NT2/D1 (cell line): Measurements from ENCODE around the gene PEX10.

Experiments
- DNase-seq: peaks from one replicate; pipeline ENCODE4 v3.0.0-alpha.2; 2011; ENCODE audit warnings: low read depth, low spot score
- H3K27me3 ChIP-seq: 2 replicates; pipeline ENCODE4 v1.6.0; 2011; ENCODE audit warnings: mild to moderate bottlenecking; ENCODE audit not compliant: insufficient read length, insufficient read depth
- H3K36me3 ChIP-seq: 2 replicates; pipeline ENCODE4 v1.6.1; 2011; ENCODE audit warnings: mild to moderate bottlenecking, low read length, mixed read lengths; ENCODE audit not compliant: insufficient read depth, insufficient read length
- H3K4me1 ChIP-seq: 2 replicates; pipeline ENCODE4 v1.5.1; 2011; ENCODE audit not compliant: insufficient read depth, insufficient read length
- H3K4me3 ChIP-seq: 2 replicates; pipeline ENCODE4 v1.5.1; 2011; ENCODE audit warnings: low read depth; ENCODE audit not compliant: insufficient read length
- H3K9ac ChIP-seq: 2 replicates; pipeline ENCODE4 v1.6.0; 2011; ENCODE audit warnings: low read depth; ENCODE audit not compliant: insufficient read length
- H3K9me3 ChIP-seq: 2 replicates; pipeline ENCODE4 v1.5.1; 2011; ENCODE audit warnings: mild to moderate bottlenecking, low read length; ENCODE audit not compliant: insufficient read depth
- SUZ12 ChIP-seq: IDR thresholded peaks from 2 replicates; pipeline ENCODE4 v1.6.1; 2011; ENCODE audit not compliant: insufficient read length, insufficient read depth; ENCODE audit errors: extremely low read depth
- YY1 ChIP-seq: IDR thresholded peaks from 2 replicates; pipeline ENCODE4 v1.6.1; 2011; ENCODE audit not compliant: insufficient read length, insufficient read depth
- ZNF274 ChIP-seq: IDR thresholded peaks from 2 replicates; pipeline ENCODE4 v1.6.1; 2011; ENCODE audit warnings: mild to moderate bottlenecking, low read depth, low read length

PEX10 gene

GRCh38 chr1:2376931-2377672, 35.3 kb downstream of the PEX10 start:
- H3K27me3 ChIP-seq, result no peaks in the 10 kb centered on the region
- no peaks in the 10 kb centered on the region for H3K9me3 ChIP-seq
- peaks cover 3% of the 10 kb centered on the region for H3K4me1 ChIP-seq
- no peaks in the 10 kb centered on the region for H3K36me3 ChIP-seq
- no peak overlapping the region for H3K4me3 ChIP-seq
- no peak for DNase-seq
- TF ChIP-seq YY1, result no peak
- no peak overlapping the region for H3K9ac ChIP-seq

- Histone ChIP-seq H3K4me1 (no peaks in the 10 kb centered on the region), H3K9me3 (no peaks in the 10 kb centered on the region), H3K4me3 (no peak overlapping the region), H3K36me3 (no peaks in the 10 kb centered on the region), H3K27me3 (no peaks in the 10 kb centered on the region), H3K9ac (no peak overlapping the region)
- DNase-seq, result no peak
- no peak for TF ChIP-seq SUZ12
- TF ChIP-seq ZNF274, result no peak
- no peak for TF ChIP-seq YY1
Observed at GRCh38 chr1:2376261-2376741, 36.1 kb downstream of the PEX10 start.

GRCh38 chr1:2375923-2376260, 36.5 kb downstream of the PEX10 start:
- TF ChIP-seq ZNF274, result no peak
- TF ChIP-seq SUZ12, result no peak
- TF ChIP-seq YY1, result no peak
- H3K36me3 ChIP-seq, result no peaks in the 10 kb centered on the region
- no peak for DNase-seq
- no peaks in the 10 kb centered on the region for H3K9me3 ChIP-seq
- no peaks in the 10 kb centered on the region for H3K27me3 ChIP-seq
- no peak overlapping the region for H3K9ac ChIP-seq
- no peak overlapping the region for H3K4me3 ChIP-seq
- no peaks in the 10 kb centered on the region for H3K4me1 ChIP-seq

- H3K36me3 ChIP-seq, result no peaks in the 10 kb centered on the region
Observed at GRCh38 chr1:2375246-2375922, 37.0 kb downstream of the PEX10 start.

GRCh38 chr1:2374252-2375155, 37.9 kb downstream of the PEX10 start:
- Histone ChIP-seq H3K9ac (no peak overlapping the region), H3K27me3 (no peaks in the 10 kb centered on the region)

More at GRCh38 chr1:2375246-2375922, 37.0 kb downstream of the PEX10 start:
- no peak overlapping the region for H3K4me3 ChIP-seq
- TF ChIP-seq SUZ12 (no peak), YY1 (no peak), ZNF274 (no peak)
- H3K4me1 ChIP-seq, result no peaks in the 10 kb centered on the region
- H3K27me3 ChIP-seq, result no peaks in the 10 kb centered on the region
- H3K9ac ChIP-seq, result no peak overlapping the region
- no peaks in the 10 kb centered on the region for H3K9me3 ChIP-seq
- DNase-seq, result no peak

GRCh38 chr1:2373551-2374251, 38.7 kb downstream of the PEX10 start:
- DNase-seq, result no peak
- no peaks in the 10 kb centered on the region for H3K36me3 ChIP-seq
- H3K27me3 ChIP-seq, result no peaks in the 10 kb centered on the region
- no peak overlapping the region for H3K4me3 ChIP-seq
- H3K4me1 ChIP-seq, result no peaks in the 10 kb centered on the region
- no peaks in the 10 kb centered on the region for H3K9me3 ChIP-seq
- H3K9ac ChIP-seq, result no peak overlapping the region
- TF ChIP-seq SUZ12 (no peak), ZNF274 (no peak), YY1 (no peak)

More at GRCh38 chr1:2374252-2375155, 37.9 kb downstream of the PEX10 start:
- DNase-seq, result no peak
- Histone ChIP-seq H3K4me3 (no peak overlapping the region), H3K4me1 (no peaks in the 10 kb centered on the region), H3K36me3 (no peaks in the 10 kb centered on the region), H3K9me3 (no peaks in the 10 kb centered on the region)
- TF ChIP-seq SUZ12 (no peak), YY1 (no peak), ZNF274 (no peak)
